Thyroid gland (tissue), 4 donors: Measurements from ENCODE around the gene MED27.

Experiments used
- CTCF ChIP-seq, 6 experiments: fragments of 200-600 bp in 3 of 6; fragments of 450-650 bp in 3 of 6; sonication (generic) in 3 of 6; IDR thresholded peaks; one replicate each; pipeline ENCODE4 v1.5.1; 2016 to 2019; ENCODE audit warnings: antibody characterized with exemption in 6 of 6, mild to moderate bottlenecking in 2 of 6, inconsistent platforms in 1 of 6, moderate library complexity in 1 of 6
- POLR2A ChIP-seq, 2 donors: fragments of 450-650 bp; IDR thresholded peaks; one replicate each; pipeline ENCODE4 v1.6.1; 2017; ENCODE audit warnings: antibody characterized with exemption in 2 of 2, mild to moderate bottlenecking in 2 of 2, moderate library complexity in 1 of 2

- TF ChIP-seq CTCF (IDR thresholded peaks at IDR 0.05): no peak
- no peak for TF ChIP-seq POLR2A (IDR thresholded peaks at IDR 0.05)
Observed at GRCh38 chr9:132008855-132009812, 70.5 kb downstream of the MED27 start.
